ENCODE measurements around the gene LRRC4C.

LRRC4C gene

DNA sequence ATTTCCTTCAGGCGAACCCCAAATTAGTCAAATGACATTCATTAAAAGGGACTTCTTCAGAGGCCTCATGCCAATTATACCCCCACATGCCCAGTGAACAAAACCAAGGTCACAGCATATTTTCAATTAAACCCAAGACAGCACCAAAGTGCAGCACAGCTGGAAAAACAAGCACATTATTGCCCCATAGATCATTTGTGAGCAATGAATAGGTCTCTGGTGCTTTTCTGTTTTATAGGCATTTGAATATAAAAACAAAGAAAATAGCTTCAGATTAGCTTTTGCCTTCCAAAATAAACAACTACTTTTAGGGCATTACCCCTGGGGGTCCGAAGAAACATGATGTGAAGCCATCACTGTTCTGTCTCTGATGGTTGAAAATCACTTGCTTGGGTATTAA is 1319.9 kb downstream of the LRRC4C start:
- in situ Hi-C loops (cut with MboI; ENCODE audit: low pct_unique_long_range_greater_than_20kb, low sequenced_read_pairs): no loop called here
- DNase-seq: no peak

DNA sequence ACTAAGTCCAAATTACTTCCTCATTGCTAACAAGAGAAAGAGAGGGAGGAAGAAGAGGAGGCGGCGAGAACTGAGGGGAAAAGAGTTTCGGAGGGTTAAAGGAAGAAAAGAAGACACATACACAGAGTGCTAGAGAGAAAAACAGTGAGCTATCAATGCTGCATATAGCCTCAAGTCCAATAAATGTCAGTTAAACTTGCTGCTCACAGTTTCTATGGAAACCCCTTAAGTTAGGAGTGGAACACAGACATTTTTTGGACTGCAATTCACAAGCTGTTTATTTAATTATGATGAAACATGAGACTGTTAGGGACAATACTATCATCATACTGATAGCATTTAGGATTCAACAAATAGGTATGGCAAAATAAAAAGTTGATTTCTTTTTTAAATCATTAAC is 1320.4 kb downstream of the LRRC4C start:
- no peak for DNase-seq
- in situ Hi-C loops (cut with MboI; ENCODE audit: low pct_unique_long_range_greater_than_20kb, low sequenced_read_pairs): no loop called here

DNA sequence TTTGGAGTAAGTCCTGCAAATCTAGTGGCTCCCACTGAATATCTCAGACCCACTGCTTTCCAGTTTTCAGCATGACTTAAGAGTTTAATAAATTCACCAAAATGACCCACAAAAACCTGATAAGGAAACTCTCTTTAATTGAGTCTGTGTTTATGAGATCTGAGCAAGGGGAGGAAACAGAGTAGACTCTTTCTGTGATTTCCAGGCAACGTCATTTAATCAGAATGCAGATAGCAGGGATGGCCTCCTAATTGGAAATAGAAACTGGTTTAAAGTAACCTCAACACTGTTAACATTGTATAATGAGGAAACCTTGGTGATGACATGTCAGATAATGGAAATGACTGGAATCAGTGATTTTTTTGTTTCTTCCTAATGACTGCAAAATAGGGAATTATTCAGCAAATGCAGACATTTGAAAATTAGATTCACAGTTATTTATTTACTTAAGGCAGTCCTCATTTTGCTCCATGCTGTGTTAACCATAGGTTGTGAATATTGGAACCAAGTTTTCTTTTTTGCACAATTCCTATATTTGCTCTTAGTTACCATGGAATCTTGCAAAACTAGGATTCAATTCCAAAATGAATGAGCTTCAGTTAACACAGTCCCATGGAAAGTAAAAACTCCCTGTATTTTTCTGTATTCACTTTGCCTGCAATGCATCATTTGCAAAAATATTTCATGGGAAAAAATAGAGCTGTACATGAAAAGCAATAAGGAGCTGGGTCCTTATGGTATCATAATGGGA is 1324.5 kb downstream of the LRRC4C start:
- no peak for DNase-seq
- in situ Hi-C loops (cut with MboI; ENCODE audit: low pct_unique_long_range_greater_than_20kb, low sequenced_read_pairs): no loop called here

DNA sequence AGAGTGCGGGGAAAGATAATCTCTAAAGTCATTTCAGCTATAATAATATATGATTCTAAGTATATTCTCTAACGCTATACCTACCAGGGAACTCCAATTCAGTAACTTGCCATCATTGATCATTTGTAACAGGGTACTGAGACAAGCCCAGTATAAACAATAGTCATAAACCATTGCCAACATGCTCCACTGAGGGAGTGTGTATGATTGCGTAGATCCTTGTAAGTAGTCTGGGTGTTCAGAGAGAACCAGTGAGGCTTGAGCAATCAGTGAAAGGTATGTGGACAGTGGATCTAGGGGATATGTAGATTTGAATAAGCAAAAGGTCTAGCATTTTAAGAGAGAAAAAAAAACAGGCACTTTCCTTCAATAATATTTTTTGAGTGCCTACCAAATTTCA is 1326.0 kb downstream of the LRRC4C start:
- no peak for DNase-seq
- in situ Hi-C loops (cut with MboI; ENCODE audit: low pct_unique_long_range_greater_than_20kb, low sequenced_read_pairs): no loop called here

DNA sequence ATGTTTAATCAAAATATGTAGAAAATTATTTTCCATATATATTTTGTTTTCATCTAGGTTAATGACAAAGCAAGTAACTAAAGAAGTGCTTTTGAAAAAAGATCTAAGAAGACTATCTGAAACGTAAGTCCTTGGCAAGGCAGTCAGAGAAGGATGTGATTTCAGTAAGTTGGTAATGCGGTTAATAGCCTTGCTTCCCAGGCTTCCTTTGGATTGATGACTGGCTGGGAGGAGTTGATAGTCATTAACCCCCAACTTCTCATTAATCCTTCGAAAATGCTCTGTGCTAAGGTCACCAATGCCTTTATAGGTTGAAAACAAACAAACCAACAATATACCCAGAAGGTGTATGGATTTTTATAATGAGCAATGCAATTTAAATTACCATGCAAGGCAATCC is 1326.5 kb downstream of the LRRC4C start:
- no peak for DNase-seq
- in situ Hi-C loops (cut with MboI; ENCODE audit: low pct_unique_long_range_greater_than_20kb, low sequenced_read_pairs): no loop called here

DNA sequence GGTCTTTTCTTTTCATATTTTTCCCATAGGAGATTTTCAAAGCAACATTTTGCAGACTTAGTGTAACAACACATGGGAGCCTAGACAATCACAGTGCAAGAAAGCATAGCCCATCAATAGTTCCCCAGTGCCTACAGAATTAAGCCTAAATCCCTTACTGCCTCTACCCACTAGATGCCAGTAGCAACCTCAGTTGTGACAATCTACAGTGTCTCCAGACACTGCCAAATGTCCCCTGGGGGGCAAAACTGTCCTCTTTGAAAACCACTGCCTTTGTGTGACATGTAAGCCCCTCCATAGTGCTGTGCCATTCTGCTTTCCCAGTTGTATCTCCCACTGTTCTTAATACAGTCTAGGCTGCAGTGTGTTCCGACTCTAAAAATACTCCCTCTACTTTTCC is 1329.0 kb downstream of the LRRC4C start:
- in situ Hi-C loops (cut with MboI; ENCODE audit: low pct_unique_long_range_greater_than_20kb, low sequenced_read_pairs): no loop called here
- no peak for DNase-seq

DNA sequence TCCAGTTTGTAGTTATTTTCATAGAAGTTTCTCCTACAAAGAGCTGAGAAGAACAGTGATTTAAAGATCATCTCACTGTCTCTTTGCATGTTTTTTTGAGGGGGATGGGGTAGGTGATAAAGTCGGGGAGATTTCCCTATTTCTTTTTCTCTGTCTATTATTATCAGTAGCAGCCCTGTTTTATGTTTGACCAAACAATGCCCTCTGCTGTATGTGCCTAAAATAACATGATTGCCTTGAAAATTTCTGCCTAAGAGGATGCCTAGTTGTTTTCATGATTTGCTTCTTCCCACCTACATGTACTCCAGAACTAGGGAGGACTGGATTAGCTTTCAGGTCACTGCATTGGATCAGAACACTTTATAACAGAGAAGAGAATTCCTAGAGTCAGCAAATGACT is 1330.2 kb downstream of the LRRC4C start:
- DNase-seq: peak; percentile 11
- in situ Hi-C loops (cut with MboI; ENCODE audit: low pct_unique_long_range_greater_than_20kb, low sequenced_read_pairs): no loop called here

DNA sequence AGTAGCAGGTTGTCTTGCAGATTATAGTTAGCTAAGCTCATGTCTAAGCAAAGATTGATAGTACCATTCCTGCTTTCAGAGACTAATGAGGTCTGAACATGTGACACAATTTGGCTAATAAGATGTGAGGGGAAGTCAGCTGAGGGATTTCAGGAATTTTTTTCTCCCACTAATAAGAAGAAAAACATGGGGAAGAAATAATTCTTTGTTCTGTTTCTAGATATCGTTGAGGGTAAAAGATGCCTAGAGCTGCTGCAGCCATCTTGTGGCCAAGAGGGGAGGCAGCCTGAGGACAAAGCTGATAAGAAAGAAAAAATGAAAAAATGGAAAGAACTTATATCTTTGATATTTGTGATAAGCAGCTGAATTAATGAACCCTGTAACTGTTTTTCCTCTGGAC is 1334.4 kb downstream of the LRRC4C start:
- no peak for DNase-seq
- in situ Hi-C loops (cut with MboI; ENCODE audit: low pct_unique_long_range_greater_than_20kb, low sequenced_read_pairs): no loop called here

DNA sequence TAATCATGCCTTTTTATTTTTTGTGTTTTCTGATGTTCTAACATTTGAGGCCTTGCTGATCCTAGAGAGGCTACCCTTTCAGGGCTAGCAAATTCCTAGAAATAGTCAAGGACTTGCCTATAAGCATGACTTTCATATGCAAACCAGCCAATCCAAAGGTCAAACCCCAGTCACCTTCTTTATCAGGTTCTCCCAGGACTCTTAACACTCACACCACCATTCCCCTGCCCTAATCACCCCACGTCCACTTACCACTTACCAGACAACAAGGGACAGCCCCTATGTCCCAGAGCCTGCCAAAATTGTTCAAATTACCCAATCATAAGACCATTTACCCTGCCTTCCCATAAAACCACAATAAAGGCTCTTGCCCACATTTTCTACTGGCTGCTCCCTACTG is 1339.8 kb downstream of the LRRC4C start:
- DNase-seq: no peak
- in situ Hi-C loops (cut with MboI; ENCODE audit: low pct_unique_long_range_greater_than_20kb, low sequenced_read_pairs): no loop called here

DNA sequence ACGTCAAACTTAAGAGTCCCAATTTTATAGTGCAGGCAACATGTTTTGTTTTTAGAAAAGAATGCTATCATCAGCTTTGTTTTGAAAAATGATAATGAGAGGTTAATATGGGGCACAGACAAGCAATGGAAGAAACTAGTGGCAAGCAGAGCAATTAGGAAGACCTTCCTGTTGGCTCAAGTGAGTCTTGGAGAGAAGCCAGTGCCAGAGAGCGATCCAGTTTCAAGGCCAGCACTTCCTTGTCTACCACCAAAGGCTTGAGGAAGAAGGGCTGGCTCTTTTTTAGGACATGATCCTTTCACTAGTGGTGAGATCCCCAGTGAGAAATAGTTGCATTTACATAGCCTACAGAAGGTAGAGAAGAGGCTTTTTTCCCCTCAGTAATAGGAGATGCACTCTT is 1340.7 kb downstream of the LRRC4C start:
- DNase-seq: no peak
- in situ Hi-C loops (cut with MboI; ENCODE audit: low pct_unique_long_range_greater_than_20kb, low sequenced_read_pairs): no loop called here

DNA sequence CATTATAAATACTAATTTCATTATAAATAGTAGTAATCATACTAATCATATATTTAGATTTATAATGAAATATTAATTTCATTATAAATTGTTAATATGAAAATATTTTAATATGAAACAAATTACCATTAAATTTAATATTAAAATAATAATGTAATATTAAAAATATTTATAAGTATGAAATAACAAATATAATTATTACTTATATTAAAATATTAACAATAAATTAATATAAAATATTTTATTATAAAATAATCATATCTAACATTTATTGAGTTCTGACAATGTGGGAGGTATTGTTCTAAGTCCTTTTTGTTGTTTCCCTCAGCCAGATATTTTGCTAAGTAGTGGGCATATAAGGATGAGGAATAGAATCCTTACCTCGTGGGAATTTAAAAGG is 1341.4 kb downstream of the LRRC4C start:
- in situ Hi-C loops (cut with MboI; ENCODE audit: low pct_unique_long_range_greater_than_20kb, low sequenced_read_pairs): no loop called here

DNA sequence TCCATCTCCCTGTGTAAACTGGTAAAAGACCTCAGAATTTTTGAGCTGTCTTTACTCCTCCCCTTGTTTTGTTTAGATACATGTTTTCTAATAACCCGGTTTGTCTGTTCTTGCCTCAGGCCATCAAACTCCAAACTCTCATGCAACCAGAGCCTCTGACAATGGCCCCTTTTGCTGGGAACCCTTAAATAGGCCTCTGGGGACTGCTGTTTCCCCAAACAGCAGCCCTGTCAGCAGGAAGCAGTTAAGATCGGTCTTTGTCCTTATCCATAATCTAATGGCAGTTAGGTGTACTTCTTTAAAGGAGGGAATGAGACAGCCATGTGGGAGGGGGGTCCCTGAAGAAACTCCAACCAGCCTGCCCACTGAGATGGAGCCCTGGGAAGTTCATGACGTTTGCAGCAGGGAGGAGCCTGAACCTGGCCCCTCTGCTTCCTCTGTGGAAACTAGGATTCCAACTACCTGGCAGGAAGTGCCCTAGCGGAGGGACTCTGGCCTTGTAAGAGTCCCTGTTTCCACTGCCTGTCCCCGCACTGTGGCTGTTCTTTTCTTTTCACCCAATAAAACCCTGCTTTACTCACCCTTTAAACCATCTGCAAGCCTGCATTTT is 1354.4 kb downstream of the LRRC4C start:
- in situ Hi-C loops (cut with MboI; ENCODE audit: low pct_unique_long_range_greater_than_20kb, low sequenced_read_pairs): no loop called here
- no peak for DNase-seq

More for the DNA sequence above, 1341.4 kb downstream of the LRRC4C start:
- no peak for DNase-seq

DNA sequence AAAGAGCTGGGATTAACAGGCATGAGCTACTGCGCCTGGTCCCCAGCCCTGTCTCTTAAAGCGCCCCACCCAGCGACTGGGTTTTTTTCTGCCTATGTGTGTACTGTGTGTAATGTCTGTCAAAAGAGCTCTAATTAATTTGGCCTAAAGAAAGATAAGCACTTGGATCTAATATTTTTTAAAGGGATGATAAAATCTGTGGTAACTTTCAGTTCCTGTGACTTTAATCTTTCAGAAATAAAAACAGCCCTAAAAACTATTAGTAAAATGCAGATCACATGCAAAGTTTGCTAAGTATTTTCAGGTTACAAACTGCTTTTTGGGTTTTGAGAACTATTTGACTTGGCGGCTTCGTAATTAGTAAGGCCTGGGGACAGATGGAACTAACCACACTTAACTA is 1358.7 kb downstream of the LRRC4C start:
- in situ Hi-C loops (cut with MboI; ENCODE audit: low pct_unique_long_range_greater_than_20kb, low sequenced_read_pairs): no loop called here
- DNase-seq: no peak

DNA sequence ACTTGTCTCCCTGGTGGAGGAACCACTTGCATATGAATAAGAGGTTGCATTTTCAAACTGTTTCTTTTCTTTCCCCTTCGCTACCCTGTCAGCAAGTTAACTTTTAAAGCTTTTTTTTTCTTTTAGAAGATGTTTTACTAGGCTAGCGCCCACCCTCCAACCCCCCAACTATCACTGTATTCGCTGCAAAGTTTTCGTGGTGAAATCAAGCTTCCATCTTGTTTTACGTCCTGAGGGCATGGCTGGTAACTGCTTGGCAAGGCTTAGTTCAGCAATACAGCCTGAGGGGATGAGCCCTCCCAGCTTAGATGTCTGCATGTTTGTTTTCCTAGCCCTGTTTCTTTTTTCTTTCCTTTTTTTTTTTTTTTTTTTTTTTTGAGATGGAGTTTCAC is 1359.3 kb downstream of the LRRC4C start:
- in situ Hi-C loops (cut with MboI; ENCODE audit: low pct_unique_long_range_greater_than_20kb, low sequenced_read_pairs): no loop called here
- DNase-seq: no peak

DNA sequence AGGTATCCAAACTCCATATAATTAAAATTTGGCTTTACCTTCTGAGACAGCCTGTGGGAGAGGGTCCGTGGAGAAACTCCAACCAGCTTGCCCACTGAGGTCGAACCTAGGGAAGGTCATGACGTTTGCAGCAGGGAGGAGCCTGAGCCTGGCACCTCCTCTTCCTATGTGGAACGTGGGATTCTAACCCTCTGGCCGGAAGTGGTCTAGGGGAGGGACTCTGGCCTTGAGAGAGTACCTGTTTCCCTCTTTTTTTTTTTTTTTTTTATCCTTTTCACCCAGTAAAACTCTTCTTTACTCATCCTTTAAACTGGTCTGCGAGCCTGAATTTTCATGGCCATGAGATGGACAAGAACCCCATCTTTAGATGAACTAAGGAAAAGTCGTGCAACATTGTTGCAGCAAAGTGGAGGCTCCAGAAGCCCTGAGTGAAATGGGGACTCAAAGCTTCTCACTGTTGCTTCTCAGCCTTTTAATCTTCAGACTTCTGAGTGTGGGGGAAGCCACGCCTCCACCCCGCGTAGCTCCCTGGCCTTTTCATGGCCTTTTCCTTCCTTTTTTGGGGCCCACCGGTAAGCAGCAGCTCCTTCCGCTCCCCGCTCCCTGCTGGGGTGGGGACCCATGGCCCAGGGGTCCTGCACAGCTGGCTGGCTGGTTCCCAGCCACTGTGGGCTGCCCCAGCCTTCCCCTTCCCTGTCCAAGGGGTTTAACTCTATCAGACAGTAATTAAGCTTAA is 1359.9 kb downstream of the LRRC4C start:
- peak; percentile 24 for DNase-seq
- in situ Hi-C loops (cut with MboI; ENCODE audit: low pct_unique_long_range_greater_than_20kb, low sequenced_read_pairs): no loop called here

DNA sequence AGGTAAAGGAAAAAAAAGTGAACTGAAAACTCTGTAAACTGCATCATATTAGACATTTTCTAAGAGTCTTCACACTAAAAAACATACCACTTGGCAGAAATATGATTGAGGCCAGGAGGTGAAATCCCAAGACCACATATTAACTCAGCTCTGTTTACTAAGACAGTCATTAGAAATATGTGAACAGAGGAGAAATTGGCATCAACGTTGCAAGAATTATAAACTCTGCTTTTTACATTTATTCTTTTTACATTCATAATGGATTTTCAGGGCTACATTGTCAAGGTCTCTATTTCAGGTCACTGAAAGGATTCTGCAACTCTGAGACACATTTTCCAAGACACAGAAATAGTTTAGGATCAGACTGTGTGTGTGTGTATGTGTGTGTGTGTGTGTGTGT is 1364.0 kb downstream of the LRRC4C start:
- in situ Hi-C loops (cut with MboI; ENCODE audit: low pct_unique_long_range_greater_than_20kb, low sequenced_read_pairs): no loop called here
- DNase-seq: no peak

DNA sequence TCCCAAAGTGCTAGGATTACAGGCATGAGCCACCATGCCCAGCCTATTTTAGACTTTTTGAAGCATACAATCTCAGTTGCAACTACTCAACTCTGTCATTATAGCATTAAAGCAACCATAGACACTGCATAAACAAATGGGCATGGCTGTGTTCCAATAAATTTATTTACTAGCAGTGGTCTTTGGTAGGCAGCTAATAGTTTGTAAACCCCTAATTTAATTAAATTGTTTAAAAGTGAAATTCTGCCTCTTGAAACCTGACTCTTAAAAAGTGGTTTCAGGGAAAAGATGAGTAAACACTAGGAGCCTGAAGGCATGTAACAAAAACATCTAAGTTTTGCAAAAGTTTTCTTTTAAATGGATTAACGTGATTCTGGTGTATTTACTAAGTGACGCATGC is 1364.5 kb downstream of the LRRC4C start:
- in situ Hi-C loops (cut with MboI; ENCODE audit: low pct_unique_long_range_greater_than_20kb, low sequenced_read_pairs): no loop called here

DNA sequence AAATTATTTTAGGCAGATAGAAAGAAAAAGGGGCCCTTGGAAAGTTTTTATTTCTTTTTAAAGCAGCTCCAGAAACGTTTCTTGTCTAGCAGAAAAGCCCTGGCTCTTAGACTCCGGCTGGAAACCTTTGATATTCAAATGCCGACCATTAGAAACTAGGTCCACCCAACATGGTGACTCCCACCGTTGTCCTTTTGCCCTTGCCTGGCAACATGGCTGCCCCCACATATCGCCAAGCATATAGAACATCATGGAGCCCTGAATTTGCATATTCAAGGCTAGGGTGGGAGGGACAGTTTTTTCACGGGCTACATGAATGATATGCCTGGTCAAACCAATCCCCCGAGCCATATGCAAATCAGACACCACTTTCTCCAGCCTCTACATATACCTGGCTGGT is 1379.0 kb downstream of the LRRC4C start:
- in situ Hi-C loops (cut with MboI; ENCODE audit: low pct_unique_long_range_greater_than_20kb, low sequenced_read_pairs): no loop called here
- DNase-seq: no peak

More for the DNA sequence above, 1364.5 kb downstream of the LRRC4C start:
- no peak for DNase-seq
